ENCODE measurements around the gene PPAN.

Gene PPAN

GRCh38 chr19:10106100-10106936, at the start of gene PPAN:
TSS of gene PPAN (plus strand) at chr19:10106362. CDS start at chr19:10106395, 33 bp downstream.
- DNase-seq: peak; percentile 99

- no peak for DNase-seq
Measured at GRCh38 chr19:10061717-10062310, 44.3 kb upstream of the PPAN start.

GRCh38 chr19:10068205-10068604, 38.0 kb upstream of the PPAN start:
- DNase-seq: no peak

- DNase-seq: no peak
Measured at GRCh38 chr19:10069046-10069445, 37.1 kb upstream of the PPAN start.

DNA sequence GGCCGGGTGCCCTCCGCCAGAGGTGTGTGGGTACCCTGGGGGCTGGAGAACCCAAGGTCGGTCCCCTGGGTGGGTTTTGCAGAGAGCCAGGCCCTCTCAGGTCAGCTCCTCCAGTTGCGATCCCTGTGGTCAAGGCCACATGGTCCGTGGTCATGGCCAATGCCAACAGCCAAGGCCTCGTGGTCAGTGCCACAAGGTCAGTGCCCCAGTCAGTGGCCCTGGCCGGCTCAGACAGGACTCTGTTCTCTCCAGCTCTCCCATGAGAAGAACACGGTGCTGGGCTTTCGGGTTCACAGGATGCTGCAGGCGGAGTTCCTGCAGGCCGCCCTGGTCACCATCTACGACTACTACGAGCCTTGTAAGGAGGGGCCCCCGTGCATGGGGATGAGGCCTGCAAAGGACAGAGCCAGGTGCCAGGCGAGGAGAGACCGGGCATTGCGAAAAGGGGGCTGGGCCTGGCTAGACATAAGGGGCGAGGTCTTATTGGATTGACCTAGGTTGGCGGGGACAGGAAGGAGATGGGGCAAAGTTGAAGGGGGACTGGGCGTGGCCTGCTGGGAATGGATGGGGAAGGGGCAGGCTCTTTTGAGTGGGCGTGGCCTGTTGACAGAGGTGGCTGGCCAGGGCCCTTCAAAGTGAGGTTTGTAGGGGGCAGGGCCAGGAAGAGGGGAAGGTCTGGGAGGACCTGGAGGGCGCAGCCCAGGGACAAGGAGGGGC, 35.3 kb upstream of the PPAN start:
- DNase-seq: no peak

GRCh38 chr19:10074153-10074552, 32.0 kb upstream of the PPAN start:
- DNase-seq: peak; percentile 52

DNA sequence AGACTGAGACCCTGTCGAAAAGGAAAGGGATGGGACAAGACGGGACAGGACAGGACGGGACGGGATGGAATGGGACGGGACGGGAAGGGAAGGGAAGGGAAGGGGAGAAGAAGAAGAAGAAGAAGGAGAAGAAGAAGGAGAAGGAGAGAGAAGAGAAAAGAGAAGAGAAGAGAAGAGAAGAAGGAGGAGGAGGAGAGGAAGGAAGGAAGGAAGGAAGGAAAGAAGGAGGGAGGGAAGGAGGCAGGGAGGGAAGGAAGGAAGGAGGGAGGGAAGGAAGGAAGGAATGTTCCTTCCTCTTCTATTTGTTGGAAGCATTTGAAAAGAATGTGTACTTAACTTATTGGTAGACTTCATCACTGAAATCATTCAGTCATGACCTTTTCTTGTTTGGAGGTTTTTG, 29.6 kb upstream of the PPAN start:
- DNase-seq: no peak

DNA sequence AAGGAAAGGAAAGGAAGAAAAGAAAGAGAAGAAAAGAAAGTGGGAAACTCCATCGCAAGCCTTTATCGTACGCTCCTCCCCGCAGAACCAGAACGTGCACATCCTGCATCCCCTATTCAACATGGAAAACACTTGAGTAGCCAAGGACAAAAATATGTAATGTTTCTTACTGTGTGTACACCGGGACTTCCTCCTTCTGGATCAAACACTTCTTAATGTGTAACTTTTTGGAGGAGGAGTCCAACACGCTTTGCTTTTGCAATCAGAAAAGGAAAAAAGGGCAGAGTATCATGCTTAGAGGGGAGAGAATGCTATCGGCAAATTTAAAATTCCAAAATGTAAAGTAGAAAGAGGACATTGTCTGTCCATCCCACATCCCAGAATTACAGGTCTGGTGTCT, 27.8 kb upstream of the PPAN start:
- DNase-seq: no peak

DNA sequence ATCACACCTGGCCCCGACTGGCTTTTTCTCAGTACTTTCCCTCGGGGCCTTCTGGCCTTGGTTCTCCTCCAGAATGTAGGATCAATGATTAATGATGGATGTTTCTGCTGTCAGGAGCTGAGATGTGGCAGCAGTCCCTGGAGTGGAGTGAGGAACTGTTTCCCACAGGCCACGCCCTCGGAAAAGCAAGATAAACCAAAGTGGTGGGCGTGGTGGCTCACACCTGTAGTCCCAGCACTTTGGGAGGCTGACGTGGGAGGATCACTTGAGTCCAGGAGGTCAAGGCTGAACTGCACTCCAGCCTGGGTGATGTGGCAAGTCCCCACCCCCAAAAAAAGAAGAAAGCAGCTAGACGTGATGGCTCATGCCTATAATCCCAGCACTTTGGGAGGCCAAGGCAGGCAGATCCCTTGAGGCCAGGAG, 27.1 kb upstream of the PPAN start:
- no peak for DNase-seq

- DNase-seq: no peak
Measured at GRCh38 chr19:10083911-10084310, 22.3 kb upstream of the PPAN start.

DNA sequence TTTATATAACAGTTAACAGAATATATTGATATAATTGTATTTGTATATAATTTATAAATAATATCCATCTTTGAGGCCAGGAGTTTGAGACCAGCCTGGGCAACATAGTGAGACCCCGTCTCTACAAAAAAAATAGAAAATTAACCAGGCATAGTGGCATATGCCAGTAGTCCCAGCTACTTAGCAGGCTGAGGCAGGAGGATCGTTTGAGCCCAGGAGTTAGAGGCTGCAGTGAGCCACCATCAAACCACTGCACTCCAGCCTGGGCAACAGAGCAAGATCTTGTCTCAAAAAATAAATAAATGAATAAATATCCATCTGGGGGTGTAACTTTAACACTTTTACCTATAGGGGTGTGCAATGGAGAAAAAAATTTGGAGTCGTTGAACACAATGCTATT, 21.4 kb upstream of the PPAN start:
- no peak for DNase-seq

GRCh38 chr19:10085641-10086590, 20.2 kb upstream of the PPAN start, which contains the start of gene SHFL:
TSS of gene SHFL (plus strand) at chr19:10086317. CDS start at chr19:10086428, 111 bp downstream.
- DNase-seq: peak; percentile 56

DNA sequence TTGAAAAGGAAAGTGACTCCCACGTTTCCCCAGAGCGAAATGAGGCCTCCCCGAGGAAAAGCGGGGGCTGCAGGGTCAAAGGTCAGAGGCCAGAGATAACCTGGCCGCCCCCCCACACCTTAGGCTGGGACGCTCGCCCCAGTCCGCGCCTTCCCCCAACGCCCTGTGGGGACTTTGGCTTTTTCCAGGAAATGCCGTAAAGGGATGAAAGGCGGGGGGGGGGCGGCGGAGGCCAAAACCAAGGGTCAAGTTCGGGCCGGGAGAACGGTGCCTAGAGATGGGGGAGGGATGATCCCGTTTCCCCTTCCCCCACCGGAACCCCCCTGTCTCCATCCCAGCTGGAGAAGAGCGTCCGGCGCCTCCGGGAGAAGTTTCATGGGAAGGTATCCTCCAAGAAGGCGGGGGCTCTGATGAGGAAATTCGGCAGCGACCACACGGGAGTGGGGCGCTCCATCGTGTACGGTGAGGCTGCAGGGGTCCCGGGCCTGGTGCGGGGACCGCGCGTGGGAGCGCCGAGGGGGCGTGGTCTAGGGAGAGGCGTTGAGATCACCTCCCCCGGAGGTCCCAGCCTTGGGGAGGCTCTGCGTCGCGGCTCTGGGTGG, 19.5 kb upstream of the PPAN start:
- no peak for DNase-seq

DNA sequence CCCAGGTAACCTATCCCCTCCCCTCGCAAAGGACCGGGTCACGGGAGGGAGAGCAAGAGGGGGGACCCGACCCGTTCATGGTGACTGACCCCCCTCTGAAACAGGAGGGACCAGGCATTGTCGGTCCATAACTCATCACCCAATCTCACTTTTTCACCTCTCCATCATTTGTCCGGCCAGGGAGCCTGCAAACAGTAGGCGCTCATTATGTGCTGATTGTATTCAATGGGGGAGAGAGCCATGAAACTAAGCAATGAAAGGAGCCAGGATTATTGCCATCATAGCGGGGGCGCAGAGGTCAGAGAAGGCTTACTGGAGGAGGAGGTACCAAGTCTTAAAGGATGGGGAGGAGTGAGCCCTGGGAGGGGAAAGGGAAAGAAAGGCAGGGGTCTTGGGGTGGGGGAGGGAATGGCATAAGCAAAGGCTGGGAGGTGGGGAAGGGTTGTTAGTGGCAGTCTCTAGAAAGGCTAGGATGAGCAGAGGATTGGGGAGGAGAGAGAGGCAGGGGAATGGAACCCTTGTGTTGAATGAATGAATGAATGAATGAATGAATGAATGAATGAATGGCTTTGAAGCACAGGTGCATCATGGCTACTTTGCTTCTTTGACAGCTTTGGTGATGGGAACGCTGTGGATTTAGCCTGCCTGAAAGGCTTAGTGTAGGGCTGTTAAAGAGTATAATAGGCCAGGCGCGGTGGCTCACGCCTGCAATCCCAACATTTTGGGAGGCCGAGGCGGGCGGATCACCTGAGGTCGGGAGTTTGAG, 18.7 kb upstream of the PPAN start:
- DNase-seq: no peak

DNA sequence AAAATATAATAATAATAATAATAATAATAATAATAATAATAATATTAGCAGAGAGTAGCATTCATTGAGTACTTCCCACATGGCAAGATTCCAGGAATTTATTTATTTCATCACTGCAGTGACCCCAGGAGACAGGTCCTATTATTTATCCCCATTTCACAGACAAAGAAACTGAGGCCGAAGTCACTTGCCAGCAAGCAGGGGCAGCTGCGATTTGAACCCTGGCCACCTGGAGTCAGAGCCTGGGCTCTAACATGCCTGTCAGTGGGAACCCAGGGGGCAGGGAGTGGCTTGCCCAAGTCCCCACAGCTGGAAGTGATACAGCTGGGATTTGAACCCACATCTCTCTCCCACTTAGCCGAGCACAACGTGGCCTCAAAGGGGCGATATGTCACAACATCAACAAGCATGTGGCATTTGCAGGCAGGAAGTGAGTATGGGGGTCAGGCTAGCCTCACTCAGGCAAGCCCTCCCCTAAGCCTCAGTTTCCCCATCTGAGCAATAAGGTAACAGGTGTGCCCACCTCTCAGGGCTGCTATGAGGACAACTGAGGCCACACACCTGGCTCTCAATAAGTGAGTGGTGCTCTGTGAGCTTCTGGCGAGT, 17.1 kb upstream of the PPAN start:
- DNase-seq: no peak

DNA sequence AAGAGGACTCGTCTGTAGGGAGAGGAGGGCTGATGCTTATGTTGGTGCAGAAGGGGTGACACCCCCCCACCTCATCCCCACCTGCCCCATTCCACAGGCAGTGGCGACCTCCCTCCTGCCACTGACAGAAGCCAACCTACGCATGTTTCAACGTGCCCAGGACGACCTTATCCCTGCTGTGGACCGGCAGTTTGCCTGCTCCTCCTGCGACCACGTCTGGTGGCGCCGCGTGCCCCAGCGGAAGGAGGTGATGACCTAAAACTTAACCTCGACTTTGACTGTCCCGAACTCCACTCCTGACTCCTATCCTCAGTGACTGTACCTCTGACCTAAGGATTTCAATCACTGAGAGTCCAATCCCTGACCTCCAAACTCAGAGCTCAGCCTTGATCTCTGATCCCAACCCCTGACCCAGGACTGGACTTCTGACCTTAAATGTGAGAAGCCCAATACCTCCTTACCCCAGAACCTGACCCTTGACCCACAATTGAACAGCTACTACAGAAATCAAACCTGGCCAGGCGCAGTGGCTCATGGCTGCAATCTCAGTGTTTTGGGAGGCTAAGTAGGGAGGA, 16.3 kb upstream of the PPAN start:
- DNase-seq: no peak

- no peak for DNase-seq
Measured at GRCh38 chr19:10091370-10091687, 14.8 kb upstream of the PPAN start.

DNA sequence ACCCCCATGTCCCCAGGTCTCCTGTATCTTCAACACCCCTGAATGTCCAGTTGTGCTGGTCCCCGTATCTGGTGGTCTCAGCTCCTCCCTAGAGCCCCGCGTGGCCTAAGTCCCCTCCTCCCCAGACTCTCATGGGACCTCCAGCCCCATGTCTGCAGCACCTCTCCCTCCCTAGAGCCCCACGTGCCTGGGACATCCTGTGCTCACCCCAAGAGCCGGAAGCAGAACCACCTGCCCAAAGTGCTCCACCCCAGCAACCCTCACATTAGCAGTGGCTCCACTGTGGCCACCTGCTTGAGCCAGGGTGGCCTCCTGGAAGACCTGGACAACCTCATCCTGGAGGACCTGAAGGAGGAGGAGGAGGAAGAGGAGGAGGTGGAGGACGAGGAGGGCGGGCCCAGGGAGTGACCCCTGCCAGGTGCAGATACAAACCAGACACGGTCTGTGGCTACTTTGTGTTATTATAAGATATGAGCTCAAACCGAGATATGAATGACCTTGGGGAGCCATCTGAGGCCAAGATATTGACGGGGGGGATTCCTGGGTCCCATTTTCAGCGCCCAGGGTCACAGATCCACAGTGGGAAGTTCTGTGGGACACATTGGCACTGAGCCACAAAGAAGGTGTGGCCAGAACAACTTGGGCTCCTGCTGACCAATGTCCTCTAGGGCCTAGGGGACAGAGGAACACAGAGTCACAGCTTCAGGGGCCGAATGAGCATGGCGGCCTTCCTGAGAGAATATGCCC, 14.1 kb upstream of the PPAN start:
- no peak for DNase-seq

DNA sequence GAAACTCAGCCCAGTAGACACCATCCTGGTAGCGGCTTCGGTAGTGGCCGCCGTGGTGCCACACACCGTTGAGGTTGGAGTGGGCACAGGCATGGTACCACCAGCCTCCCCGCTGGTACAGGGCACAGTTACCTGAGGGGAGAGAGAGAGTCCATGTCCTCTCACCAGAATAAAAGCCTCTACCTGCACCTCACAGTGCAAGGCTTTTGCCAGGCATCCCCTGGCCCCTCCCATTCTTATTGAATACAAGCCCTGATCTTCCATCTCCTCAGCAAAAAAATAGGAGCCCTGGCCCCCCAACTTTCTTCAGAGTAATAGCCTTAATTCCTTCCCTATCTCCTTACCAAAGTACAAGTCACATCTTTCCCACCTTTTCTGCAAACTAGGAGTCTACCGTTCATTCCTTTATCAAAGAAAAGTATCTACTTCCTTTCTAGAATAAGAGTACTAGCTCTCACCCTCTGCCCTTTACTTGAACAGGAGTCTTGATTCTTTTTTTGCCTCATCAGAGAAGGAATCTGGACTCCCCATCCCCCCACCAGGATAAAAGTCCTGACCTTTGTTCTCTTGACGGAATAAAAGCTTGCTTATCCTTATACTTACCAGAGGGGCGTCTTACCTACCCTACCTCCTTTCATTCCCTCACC, 13.4 kb upstream of the PPAN start:
- DNase-seq: no peak
